ENCODE data around the gene EEF1A2.

- TF ChIP-seq CTCF (IDR thresholded peaks at IDR 0.05; ENCODE audit: low read depth, low read length, missing input control) (no peak), GABPA (IDR thresholded peaks at IDR 0.05 in 1 of 2, conservative IDR thresholded peaks at IDR 0.05 in 1 of 2) (no peak), ZBTB33 (IDR thresholded peaks at IDR 0.05) (no peak), RAD21 (IDR thresholded peaks at IDR 0.05) (no peak), JUND (IDR thresholded peaks at IDR 0.05) (no peak), YY1 (IDR thresholded peaks at IDR 0.05) (no peak), EGR1 (IDR thresholded peaks at IDR 0.05; ENCODE audit: low read depth in 2 of 2) (no peak)
Observed at GRCh38 chr20:63502671-63503172, 3.8 kb upstream of the EEF1A2 start.
